Stromal cell of bone marrow (primary cell): ENCODE results near the gene BARD1.
"Not testable (repeated sequence)": the region's sequence is repeated elsewhere in the genome, so short reads cannot be mapped to it uniquely, and the experiment has no call there.

ENCODE experiments used
- DNase-seq: peaks from one replicate; pipeline ENCODE4 v3.0.0-alpha.2; 2012; ENCODE audit warnings: low read depth

The BARD1 gene

GRCh38 chr2:214808981-214809750 lies at the start of gene BARD1:
Gene BARD1 (minus strand): TSS chr2:214809683. CDS start chr2:214809569, 114 bp downstream.
- peak; percentile 38 for DNase-seq

GRCh38 chr2:214856137-214856536 lies 46.7 kb upstream of the BARD1 start:
- no peak for DNase-seq

GRCh38 chr2:214853906-214854305 lies 44.4 kb upstream of the BARD1 start:
- no peak for DNase-seq

GRCh38 chr2:214843823-214844222 lies 34.3 kb upstream of the BARD1 start:
- DNase-seq, result no peak

- no peak for DNase-seq
These were observed 30.0 kb upstream of the BARD1 start for GRCh38 chr2:214839464-214839863.

GRCh38 chr2:214837466-214837865 lies 28.0 kb upstream of the BARD1 start:
- no peak for DNase-seq

GRCh38 chr2:214836568-214836967 lies 27.1 kb upstream of the BARD1 start:
- no peak for DNase-seq

- DNase-seq, result no peak
These were observed 21.4 kb upstream of the BARD1 start for GRCh38 chr2:214830794-214831346.

- DNase-seq, result no peak
These were observed 6.6 kb upstream of the BARD1 start for GRCh38 chr2:214816008-214816533.

- DNase-seq, result no peak
These were observed 1.2 kb upstream of the BARD1 start for GRCh38 chr2:214810671-214811070.

- peak; percentile 94 for DNase-seq
These were observed 475 bp upstream of the BARD1 start for GRCh38 chr2:214809751-214810564.

- no peak for DNase-seq
These were observed 1.8 kb downstream of the BARD1 start for GRCh38 chr2:214807653-214808052.

GRCh38 chr2:214801768-214802397 lies 7.6 kb downstream of the BARD1 start:
- no peak for DNase-seq

- DNase-seq, result no peak
These were observed 8.4 kb downstream of the BARD1 start for GRCh38 chr2:214801068-214801467.

GRCh38 chr2:214800180-214800579 lies 9.3 kb downstream of the BARD1 start:
- DNase-seq, result no peak

- DNase-seq, result no peak
These were observed 12.6 kb downstream of the BARD1 start for GRCh38 chr2:214796911-214797310.

GRCh38 chr2:214783181-214783580 lies 26.3 kb downstream of the BARD1 start:
- not testable (repeated sequence) for DNase-seq

- DNase-seq, result no peak
These were observed 26.8 kb downstream of the BARD1 start for GRCh38 chr2:214782671-214783070.

- DNase-seq, result no peak
These were observed 28.3 kb downstream of the BARD1 start for GRCh38 chr2:214781226-214781625.

GRCh38 chr2:214775971-214776370 lies 33.5 kb downstream of the BARD1 start:
- no peak for DNase-seq

- peak; percentile 26 for DNase-seq
These were observed 35.4 kb downstream of the BARD1 start for GRCh38 chr2:214774108-214774507.

GRCh38 chr2:214772443-214773015 lies 37.0 kb downstream of the BARD1 start:
- DNase-seq, result no peak
